A549 treated with ZK216348 at 1 μM for 4 hours (cell line): ENCODE data around the gene SP100. TPM values are rescaled to one million over a fixed set of nuclear protein-coding genes. Genes with fewer than 3 reads are reported as not detected.

Experiments used
- total RNA-seq: library from RNA; stranded (reverse); fragments of 200-300 nt; extraction: Qiagen RNA extraction; gene quantifications from 5 replicates; pipeline ENCODE4 v1.2.3, GENCODE V29; 2022; ENCODE audit warnings: low read depth

The SP100 gene
- total RNA-seq, result 25.2 to 37.3 TPM (median 27.6 TPM) in 5 replicates

DNA sequence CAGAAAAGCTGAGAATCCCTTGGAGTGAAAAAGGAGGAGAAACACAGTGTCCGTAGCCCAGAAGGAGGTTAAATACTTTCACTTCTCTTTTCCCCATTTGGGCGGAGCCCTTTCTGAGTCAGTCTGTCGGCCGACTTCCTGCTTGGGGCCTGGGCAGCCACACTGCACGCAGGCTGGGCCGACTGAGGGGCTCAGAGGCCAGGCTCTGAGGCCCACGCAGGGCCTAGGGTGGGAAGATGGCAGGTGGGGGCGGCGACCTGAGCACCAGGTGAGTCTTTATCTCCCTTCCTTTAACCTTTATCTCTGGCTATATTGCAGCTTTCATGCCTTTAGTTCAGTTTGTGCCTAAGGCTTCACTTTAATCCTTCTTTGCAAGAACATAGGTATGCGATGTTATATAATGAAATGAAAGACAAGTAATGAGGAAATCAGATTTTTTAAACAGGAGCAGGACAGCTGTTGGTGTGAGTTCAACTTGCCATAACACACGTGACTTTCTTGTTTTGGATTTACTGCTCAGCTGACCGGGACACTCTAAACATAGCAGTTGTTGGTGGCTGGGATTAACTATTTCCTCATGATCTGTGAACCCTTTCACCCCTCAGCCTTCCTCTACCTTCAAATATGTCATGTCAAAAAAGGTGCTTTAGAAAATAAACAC is at the start of gene SP100:
Gene SP100 (plus strand): TSS at position 141 of the 661 bp plus-strand sequence. CDS start 96 bp downstream, at position 237.

Other genes starting within 250 kb of the SP100 start
- gene SP110, start 196.2 kb upstream of the SP100 start, total RNA-seq, result 5.6 to 8.7 TPM (median 7.6 TPM) in 5 replicates
- gene SP140, start 190.5 kb upstream of the SP100 start, total RNA-seq, result 0.22 to 0.39 TPM in 2 of 5 replicates, not detected in the others
- gene SP140L, start 89.0 kb upstream of the SP100 start, total RNA-seq, result 3.3 to 4.7 TPM (median 3.5 TPM) in 5 replicates